ENCODE data around the gene LRRC32.
A peak's percentile ranks its signal among the peaks of the same experiment; 100 is the strongest.

Gene LRRC32, protein sequence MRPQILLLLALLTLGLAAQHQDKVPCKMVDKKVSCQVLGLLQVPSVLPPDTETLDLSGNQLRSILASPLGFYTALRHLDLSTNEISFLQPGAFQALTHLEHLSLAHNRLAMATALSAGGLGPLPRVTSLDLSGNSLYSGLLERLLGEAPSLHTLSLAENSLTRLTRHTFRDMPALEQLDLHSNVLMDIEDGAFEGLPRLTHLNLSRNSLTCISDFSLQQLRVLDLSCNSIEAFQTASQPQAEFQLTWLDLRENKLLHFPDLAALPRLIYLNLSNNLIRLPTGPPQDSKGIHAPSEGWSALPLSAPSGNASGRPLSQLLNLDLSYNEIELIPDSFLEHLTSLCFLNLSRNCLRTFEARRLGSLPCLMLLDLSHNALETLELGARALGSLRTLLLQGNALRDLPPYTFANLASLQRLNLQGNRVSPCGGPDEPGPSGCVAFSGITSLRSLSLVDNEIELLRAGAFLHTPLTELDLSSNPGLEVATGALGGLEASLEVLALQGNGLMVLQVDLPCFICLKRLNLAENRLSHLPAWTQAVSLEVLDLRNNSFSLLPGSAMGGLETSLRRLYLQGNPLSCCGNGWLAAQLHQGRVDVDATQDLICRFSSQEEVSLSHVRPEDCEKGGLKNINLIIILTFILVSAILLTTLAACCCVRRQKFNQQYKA

DNA sequence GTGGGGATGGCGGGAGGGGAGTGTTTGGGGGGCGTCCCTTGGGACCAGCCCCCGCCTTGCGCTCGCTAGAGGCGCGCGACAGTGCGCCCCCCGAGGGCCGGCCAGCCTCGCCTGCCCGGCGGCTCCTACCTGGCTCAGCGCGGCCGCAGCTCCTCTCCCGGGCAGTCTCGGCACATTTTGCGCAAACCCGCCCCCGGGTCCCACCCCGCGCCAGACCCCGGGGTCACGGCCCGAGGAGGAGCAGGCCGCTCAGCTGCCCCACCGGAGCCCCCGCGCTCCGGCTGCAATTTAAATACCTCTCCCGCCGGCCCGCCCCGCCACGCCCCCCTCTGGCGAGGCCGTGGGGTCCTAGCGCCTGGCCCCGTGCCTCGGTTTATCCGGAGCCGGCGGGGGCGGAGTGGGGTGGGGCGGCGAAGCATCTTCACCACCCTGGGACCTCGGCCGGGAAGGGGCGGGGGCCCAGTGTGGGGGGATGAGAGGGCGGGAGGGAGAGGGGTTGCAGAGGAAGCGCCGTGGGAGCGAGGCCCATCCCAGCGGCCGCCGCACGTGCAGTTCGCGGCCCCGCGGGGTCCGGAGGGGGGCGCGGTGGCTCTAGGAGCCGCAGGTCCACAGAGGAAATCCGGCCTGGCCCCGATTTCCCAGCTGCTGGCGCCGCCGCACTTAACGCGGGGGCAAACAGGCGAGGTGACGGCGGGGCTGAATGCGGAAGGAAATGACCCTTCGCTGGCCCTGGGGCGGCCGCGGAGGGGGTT, at the start of gene LRRC32:
TSS of gene LRRC32 (minus strand) at position 263 of the 752 bp plus-strand sequence. CDS start 4,793 bp downstream, outside the sequence.
- peak; percentile 76 for DNase-seq

DNA sequence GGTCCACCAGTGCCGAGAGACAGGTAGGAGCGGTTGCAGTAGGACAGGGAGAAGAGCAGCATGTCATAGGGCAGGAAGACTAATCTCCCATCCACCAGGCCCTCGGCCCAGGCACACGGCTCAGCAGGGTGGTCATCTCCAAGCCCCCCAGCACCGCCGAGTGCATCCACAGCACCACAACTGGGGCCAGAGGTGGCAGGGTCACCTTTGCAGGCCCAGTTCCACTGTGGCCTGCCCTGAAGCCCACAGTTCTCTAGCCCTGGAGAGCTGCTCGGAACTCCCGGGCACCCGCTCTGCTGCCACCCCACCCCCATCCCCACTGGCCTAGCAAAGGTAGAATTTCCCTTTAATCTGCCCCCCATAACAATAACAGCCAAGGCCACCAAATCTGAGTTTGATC, 49.1 kb upstream of the LRRC32 start:
- no peak for DNase-seq

- no peak for DNase-seq
Observed at GRCh38 chr11:76719281-76719680, 48.7 kb upstream of the LRRC32 start.

DNA sequence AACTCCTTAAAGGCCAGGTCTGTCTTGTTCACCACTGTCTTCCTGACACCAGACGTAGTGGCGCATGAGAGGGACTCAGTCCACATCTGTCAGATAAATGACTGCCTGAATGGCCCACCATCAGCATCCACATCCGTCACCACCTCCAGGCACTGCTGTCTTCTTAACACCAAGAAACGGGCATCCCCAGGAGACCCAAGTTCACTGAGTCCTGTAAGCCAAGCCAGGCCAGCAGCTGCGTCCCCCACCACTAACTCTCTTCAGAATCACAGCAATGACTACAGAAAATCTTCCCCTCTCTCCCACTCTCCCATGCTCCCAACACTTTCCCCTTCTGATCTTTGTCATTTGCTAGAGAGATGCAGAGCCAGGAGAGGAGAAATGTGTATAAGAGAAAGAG, 47.3 kb upstream of the LRRC32 start:
- DNase-seq: no peak

GRCh38 chr11:76717369-76717768, 46.8 kb upstream of the LRRC32 start:
- DNase-seq: no peak

DNA sequence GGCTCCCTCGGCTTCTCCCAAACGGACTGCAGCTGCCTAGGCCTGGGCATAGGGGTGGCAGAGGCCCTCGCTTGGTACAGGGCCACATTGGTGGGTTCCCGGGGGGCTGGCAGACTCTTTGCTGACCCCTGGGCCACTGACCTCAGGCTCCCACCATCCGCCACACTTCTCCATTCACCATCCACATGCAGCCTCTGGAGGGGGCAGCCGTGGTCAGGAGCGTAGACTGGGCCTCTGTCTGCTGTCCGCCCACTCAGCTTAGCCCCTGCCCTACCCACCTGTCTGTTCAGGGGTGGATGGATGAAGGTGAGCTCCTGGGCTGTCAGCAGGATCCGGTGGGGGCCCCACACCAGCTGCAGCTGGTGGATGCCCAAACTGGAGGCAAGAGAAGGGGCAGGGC, 45.7 kb upstream of the LRRC32 start:
- DNase-seq: no peak

GRCh38 chr11:76714493-76714892, 43.9 kb upstream of the LRRC32 start:
- DNase-seq: no peak

DNA sequence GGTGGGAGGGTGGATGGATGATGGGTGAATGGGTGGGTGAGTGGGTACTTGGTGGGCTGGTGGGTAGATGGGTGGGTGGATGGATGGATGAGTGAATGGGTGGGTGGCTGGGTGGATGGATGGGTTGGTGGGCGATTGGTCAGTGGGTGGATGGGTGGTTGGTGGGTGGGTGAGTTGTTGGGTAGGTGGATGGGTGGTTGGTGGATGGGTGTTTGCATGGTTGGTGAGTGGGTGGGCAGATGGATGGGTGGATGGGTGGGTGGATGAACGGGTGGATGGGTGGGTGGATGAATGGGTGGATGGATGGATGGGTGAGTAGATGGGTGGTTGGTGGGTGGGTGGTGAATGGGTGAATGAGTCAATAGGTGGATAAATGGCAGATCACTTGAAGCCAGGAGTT, 43.0 kb upstream of the LRRC32 start:
- no peak for DNase-seq

DNA sequence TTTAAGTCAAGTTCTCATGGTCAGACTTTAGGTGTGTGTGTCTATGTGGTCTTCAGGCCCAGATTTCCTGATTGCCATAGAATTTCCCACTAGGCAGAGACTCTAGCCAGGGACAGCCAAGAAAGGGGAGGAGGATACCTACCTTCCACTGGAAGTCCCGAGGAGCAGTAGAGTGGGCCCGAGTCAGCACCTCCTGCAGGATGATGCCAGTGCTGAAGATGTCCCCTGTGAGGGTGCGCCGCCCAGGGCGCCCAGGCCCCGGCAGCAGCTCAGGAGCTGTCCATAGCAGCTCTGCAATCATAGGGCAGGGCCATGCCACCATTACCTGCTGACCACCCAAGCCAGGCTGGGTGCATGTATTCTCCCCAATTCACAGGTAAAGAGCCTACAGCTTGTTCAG, 41.6 kb upstream of the LRRC32 start:
- DNase-seq: no peak

GRCh38 chr11:76709756-76710155, 39.2 kb upstream of the LRRC32 start:
- no peak for DNase-seq

DNA sequence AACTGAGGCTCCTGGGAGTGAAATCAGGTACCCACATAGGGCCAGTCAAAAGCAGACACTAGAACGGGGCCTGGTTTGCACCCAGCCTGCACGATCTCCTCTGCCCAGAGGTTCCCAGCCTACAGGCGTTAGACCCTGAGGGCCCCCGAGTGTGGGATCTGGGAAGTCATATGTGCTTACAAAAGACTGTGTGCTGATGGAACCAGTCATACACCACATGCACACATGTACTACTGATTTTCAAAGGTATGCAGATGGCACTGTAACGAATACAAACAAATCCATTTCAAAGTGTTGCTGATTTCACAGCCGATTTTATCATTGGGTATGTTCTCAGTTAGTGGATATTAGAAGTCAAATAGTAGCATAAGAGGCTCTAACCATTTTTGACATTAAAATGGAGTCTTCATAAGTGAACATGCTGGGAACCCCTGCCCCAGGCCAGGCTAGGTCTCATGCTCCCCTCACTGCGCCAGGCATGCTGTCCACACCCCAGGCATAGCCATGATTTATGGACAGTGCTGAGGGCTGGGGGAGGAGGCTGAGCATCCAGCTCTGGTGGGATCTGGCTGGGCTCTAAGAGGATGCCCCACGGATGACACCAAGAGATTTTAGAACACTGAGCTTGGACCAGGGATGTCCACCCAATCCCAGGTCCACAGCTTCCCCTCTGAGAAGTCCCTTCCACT, 38.6 kb upstream of the LRRC32 start:
- no peak for DNase-seq

DNA sequence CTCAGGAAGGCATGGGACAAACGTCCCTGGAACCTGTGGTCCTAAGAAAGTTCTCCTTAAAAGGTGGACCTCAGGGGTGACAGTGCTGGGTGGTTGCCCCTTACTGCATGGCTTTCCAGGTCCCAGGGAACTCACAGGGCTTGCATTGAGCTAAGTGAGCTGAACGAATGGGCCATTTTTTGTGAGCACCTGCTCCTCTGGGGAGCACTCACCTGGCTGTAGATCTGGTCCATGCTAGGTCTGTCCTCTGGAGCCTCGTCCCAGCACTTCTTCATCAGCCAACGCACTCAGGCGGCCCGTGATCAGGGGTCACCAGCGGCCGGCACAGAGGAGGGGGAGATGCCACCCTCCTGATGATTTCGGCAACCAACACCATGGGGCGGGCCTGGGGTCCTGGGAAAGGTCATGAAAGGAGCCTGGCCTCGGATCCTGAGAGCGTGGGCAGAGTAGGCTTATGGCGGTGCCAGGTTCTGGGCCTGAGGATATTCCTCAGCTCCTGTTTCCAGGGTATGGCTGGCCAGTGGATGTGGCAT, 36.8 kb upstream of the LRRC32 start:
- DNase-seq: no peak

DNA sequence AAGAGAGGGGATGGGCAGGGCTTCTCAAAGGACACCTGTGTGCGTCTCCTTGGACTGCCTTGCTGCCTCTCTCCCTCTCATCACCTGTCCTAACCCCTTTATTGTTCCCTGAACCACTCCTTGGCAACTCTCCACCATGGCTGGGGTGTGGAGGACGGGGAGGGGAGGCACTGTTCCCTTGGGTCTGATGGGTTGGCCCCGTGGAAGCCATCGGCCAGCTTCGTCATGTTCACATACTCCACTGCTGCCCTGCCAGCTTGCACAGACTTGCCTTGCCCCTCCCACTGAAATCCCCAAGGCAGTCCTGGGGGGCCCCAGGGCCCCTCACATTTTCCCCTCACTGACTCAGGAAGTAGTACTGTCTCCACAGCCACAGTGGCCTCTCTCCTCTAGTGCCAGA, 36.1 kb upstream of the LRRC32 start:
- no peak for DNase-seq

DNA sequence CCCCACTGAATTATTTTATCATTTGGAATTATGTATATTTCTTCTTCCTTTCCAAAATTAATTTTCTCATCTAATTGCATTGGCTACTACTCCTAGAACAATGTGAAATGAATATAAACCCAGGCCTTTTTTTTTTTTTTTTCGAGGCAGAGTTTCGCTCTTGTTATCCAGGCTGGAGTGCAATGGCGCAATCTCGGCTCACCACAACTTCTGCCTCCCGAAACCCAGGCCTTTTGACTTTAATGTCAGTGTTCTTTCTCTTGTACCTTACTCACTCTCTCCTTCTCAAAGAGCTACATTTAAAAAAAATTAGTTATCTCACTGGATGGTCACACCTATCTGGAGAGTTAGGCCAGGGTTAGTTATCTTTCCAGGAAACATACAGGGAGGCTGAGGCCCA, 35.3 kb upstream of the LRRC32 start:
- no peak for DNase-seq

- DNase-seq: no peak
Observed at GRCh38 chr11:76704171-76704948, 33.8 kb upstream of the LRRC32 start.

GRCh38 chr11:76703707-76704106, 33.2 kb upstream of the LRRC32 start:
- DNase-seq: no peak

GRCh38 chr11:76702336-76703128, 32.0 kb upstream of the LRRC32 start:
- no peak for DNase-seq

- no peak for DNase-seq
Observed at GRCh38 chr11:76701294-76702040, 30.9 kb upstream of the LRRC32 start.

- DNase-seq: peak; percentile 65
Observed at GRCh38 chr11:76700177-76701100, 29.9 kb upstream of the LRRC32 start.
